ENCODE data around the gene SH3TC1.

The SH3TC1 gene
- long read RNA-seq, donor 1: 0 reads
- long read RNA-seq, donor 2, full-length matches to known transcripts: 1 of 1 reads
- long read RNA-seq, donor 2, partial matches to known transcripts: 0 of 1 reads
- long read RNA-seq, donor 2, other reads (novel, unspliced or antisense): 0 of 1 reads
- long read RNA-seq, donor 3: 0 reads
- long read RNA-seq, donor 4, partial matches to known transcripts: 0 of 3 reads
- long read RNA-seq, donor 4, other reads (novel, unspliced or antisense): 0 of 3 reads
- long read RNA-seq, donor 5, full-length matches to known transcripts: 1 of 1 reads
- long read RNA-seq, donor 5, partial matches to known transcripts: 0 of 1 reads
- long read RNA-seq, donor 5, other reads (novel, unspliced or antisense): 0 of 1 reads
- long read RNA-seq, donor 6, partial matches to known transcripts: 0 of 1 reads
- long read RNA-seq, donor 6, other reads (novel, unspliced or antisense): 0 of 1 reads
- long read RNA-seq, donor 7, full-length matches to known transcripts: 3 of 8 reads
- long read RNA-seq, donor 7, partial matches to known transcripts: 5 of 8 reads
- long read RNA-seq, donor 7, other reads (novel, unspliced or antisense): 0 of 8 reads
- long read RNA-seq, donor 8, partial matches to known transcripts: 0 of 1 reads
- long read RNA-seq, donor 8, other reads (novel, unspliced or antisense): 0 of 1 reads

DNA sequence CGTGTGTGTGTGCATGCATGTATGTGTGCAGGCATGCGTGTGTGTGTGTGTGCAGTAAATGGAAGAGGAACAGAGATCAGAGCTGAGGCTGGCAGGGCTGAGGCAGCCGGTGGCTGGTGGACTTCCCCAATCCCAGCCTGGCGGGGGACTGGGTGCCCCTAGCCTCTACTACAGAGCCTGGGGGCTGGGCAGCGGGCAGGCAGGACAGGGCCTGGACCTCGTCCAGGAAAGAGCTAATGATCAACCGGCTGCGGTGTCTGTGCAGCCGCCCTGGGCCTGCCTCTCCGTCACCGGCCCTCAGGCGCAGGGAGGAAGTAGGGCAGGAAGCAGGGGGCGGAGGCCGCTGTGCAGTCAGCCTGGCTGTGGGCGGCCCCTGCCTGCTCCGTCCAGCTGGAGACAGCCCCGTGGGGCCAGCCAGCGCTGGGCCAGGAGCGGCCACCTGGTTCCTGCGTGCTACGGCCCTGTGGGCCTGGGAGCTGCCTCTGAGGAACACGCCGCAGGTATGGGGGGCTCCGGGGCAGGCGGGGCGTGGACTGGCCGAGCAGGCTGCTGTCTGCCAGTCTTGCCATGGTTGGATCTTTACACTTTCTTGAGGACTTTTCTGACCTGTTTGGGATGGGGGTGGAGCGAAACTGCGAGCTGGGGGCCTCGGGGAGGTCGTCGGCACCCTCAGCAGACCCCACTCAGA, at the start of gene SH3TC1:
Gene SH3TC1, plus strand, starts transcription at position 385 of the 688 bp plus-strand sequence. CDS start 5,905 bp downstream, outside the sequence.
- peak; percentile 85 for DNase-seq

DNA sequence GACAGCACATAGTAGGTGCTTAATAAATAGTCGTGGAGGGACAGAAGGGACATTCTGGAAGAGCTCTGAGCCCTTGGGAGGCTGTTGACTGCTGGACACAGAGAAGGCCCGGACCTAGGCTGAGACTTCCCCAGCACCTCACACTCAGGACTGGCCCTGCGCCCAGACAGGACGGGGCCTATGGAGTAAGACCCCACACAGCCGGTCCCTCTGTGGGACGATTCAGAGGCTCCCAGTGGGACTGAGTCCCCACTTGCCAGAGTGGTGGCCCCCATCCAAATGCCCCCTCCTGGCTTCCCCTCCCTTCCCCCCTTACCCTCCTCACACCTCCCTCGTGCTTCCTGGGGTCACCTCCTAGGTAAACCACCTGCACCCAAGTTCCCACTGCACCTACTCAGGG, 49.4 kb upstream of the SH3TC1 start:
- DNase-seq: no peak

DNA sequence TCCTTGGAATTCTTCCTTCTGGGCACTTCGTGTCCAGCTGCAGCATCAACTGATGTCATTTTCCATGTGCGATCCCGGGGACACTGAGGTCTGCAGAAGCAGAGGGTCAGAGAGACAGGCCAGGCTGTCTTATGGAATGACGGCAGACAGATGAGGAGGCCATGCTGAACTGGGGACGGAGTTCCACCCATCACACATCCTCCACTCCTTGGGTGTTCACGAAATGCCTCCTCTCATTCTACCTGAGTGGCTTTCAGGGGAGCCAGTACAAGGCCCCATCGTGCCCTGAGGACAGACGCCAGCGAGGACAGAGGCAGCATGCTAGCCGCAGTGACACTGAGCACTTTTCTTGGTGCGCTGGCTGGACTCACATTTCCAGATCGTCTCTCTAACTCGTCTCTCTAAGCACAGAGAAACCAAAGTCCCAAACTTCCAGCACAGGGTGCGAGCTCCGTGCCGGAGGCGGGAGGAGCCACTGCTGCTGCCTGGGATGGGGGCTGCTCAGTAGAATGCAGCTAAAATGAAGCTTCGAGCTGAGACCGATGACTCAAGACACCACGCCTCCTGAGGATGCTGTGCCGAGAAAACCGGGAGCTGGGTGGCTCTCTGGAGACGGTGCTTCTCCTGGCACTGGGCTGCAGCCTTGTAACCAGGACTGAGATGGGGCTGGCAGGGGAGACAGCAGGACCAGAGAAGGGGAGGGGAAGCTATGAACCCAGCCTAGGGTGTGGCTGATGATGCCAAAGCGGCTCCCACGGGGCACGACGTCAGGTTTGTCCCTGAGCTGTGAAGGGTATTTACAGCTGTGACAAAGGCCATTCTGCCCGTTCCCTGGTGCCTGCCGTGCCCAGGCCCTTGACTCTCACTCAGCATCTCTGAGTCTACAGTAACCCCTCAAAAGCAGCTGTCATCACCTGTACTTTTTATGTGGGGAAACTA, 48.7 kb upstream of the SH3TC1 start:
- no peak for DNase-seq

DNA sequence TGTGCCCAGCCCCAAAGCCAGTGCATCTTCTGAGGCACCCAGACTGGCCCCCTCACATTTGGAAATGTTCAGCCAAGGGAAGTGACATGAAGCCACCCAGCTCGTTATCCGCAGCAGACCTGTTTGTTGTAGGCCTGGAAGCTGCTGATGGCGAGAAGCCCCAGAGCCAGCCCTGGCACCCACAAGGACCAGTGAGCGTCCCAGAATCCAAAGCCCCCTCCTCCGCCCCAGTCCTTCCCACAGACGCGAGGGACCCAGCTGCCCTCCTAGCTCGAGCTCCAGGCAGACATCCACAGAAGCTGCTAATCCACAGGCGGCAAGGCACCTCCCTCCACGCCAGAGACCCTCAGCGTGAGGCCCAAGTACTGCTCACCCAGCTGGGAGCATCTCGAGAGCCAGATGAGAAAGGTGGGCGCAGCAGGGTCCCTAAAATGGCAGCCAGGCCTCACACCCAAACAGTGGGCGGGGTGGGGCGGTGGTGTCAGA, 47.9 kb upstream of the SH3TC1 start:
- DNase-seq: no peak

DNA sequence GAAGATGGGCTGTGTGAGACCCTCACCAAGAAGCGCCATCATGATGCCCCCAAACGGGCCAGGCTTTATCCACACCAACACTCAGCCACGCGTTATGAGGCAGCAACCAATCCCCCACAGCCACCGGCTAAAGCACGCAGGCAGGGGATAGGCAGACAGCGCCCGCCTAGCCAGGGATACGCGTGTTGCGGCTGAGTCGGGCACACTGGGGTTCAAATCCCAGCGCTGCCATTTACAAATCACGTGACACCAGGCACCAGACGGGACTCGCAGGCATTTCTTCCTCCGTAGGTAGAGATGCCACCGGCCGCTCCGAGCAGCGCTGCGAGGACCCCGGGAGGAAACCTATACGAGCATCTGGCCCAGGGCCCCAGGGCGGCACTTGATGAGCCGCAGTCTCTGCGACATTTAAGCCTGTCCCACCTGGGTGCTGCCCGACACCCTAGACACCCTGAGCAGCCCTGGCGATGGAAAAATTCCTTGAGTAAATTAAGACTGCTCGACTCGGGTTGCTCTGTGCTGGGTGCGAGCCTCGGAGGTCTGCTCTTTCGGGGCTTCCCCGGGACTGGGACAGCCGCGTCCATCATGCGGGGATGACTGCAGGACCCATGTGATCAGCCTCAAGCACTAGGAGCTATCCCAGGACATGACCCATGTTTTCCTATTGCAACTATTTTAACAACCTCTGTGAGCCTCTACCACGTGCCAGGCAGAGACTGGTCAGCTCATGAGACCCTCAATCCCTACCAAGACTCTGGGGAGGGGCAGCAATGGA, 46.8 kb upstream of the SH3TC1 start:
- no peak for DNase-seq

DNA sequence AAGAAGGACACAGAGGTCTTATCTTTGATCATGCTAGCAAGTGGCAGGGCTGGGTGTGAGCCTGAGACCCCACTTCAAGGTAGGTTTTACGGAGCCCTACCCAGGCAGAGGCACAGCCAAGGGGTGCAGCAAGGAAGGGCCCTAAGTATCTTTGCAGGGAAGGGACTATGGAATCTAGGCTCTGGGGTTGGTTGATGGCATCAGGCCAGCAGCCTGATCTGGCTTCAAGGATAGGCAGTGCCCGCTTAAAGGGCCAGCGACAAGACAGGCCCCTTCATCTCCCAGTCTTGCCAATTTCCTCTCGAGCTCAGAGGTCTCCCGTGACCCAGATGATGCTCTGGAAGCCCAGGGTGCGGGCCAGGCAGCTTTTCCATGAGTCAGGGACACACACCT, 46.2 kb upstream of the SH3TC1 start:
- no peak for DNase-seq

DNA sequence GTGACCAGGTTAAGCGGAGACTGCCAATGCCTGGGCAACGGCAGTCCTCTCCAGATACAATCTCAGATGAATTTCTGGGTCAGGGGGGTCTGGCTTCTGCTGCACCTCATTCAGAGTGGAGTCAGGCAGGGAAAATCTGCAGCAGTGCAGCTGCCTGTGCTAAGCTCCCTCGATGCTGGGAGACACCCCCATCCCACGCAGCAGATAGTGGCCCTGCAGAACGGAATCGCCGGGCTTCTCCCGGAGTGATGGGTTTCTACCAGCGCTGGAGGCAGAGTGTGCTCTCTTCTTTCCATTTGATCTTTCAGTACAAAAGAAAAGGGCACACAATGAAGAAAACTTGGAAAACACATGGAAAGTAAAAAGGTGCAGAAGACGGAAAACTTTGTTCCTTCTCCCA, 45.6 kb upstream of the SH3TC1 start:
- no peak for DNase-seq

DNA sequence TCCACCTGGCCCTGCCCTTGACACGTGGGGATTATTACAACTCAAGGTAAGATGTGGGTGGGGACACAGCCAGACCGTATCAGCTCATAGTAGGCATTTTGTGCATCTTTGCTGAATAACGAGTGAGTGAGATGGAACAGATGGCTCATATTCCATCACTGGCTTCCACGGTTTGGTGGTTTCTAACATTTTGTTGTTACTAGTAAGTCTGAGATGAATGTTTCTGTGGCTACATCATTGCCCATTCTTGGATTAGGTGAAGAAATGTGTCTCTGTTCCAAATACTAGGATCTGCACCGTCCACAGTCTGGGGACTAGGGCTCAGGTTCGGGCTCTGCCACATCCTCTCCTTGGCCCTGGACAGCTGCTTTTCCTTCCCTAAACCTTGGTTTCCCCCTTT, 44.0 kb upstream of the SH3TC1 start:
- DNase-seq: no peak

DNA sequence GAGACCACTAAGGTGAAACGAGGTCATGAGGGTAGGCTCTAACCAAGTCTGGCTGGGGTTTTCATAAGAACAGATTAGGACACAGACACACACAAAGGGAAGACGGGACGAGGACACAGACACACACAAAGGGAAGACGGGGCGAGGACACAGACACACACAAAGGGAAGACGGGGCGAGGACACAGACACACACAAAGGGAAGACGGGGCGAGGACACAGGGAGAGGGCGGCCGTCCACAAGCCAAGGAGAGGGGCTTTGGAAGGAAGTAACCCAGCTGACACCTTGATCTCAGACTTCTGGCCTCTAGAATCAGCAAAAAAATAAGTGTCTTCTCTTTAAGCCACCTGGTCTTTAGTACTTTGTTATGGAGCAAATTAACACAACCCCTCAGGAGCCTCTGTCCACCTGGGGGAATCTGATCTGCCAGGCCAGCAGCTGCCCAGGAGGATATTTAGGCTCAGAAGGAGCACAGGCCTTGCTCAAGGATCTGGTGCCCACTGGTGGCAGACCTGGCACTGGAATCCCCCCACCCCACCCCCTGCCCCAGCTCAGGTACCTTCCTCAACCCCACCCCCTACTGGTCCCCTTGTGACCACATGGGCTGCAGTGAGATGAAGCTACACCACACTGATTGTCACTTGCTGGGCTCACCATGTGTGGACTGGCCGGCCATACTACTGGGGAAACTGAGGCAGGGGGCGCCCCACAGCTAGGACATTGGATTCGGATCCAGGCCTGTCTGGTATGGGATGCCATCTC, 43.2 kb upstream of the SH3TC1 start:
- no peak for DNase-seq

DNA sequence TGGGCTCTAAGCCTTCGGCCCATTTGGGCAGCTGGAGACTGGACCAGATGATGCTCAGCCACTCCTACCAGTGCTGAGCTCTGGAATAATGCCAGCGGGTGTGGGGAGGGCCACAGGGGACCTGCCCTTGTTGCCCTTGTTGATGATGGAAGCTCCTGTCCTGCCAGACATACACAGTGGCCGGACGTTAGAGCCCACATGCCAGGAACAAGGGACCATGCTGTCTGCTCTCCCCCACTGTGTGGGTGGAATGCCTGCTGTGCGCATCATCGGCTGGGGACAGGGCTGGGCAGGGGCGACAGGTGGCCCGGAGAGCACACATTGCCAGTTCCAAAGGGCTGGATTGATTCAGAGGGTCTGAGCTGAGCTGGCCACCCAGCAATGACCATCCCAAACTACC, 42.5 kb upstream of the SH3TC1 start:
- no peak for DNase-seq

DNA sequence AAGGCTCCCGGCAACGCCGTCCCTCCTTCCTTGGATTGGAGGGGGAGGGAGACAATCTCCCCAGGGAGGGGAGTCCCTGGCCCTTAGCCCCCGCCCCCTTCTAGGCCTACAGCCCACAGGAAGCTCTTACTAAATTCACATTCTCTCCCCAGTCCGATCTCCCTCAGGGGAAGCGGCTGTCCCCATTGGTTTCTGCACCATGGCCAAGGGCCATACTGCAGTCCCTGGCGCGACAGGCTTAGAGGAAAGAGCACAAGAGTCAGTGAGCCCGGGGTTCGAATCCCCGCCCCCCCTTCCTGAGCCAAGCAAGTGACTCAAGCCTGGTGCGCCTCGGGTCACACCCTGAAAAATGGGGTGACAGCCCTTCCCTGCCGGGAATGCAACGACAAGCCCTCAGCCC, 41.6 kb upstream of the SH3TC1 start:
- no peak for DNase-seq

DNA sequence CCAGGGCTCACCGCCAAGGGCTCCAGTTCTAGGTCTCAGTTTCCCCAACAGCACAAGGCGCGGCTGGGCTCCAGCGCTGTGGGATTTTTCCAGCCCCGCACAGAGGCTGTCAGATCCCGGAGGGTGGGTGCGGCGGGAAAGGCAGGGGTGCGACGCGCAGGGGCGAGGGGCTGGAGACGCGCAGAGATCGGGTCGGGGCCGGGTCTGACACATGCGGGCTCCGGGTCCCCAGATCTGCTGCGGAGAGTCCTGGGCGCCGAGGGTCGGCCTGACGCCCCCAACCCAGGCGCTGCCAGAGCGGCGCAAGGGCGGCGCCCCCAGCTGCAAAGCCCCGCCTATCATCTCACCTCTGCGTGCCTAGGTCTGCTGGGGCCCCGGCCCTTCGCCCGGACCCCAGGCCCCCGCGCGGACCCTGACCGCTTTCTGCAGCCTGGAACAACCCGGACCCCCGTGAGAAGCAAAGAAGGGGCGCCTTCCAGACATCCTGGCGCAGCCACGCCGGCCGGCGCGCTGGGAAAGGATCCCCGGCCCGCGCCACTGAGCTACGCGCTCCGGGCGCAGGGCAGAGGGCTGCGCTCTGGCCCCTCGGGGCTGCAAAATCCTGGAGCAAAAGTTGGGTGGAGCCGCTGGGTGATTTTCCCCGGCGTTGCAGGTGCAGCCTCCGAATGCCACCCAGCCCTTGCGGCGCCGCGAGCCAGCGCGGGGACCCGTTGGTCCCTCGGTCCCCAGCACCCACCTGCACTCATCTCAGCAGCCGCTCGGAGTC, 41.0 kb upstream of the SH3TC1 start:
- peak; percentile 77 for DNase-seq

DNA sequence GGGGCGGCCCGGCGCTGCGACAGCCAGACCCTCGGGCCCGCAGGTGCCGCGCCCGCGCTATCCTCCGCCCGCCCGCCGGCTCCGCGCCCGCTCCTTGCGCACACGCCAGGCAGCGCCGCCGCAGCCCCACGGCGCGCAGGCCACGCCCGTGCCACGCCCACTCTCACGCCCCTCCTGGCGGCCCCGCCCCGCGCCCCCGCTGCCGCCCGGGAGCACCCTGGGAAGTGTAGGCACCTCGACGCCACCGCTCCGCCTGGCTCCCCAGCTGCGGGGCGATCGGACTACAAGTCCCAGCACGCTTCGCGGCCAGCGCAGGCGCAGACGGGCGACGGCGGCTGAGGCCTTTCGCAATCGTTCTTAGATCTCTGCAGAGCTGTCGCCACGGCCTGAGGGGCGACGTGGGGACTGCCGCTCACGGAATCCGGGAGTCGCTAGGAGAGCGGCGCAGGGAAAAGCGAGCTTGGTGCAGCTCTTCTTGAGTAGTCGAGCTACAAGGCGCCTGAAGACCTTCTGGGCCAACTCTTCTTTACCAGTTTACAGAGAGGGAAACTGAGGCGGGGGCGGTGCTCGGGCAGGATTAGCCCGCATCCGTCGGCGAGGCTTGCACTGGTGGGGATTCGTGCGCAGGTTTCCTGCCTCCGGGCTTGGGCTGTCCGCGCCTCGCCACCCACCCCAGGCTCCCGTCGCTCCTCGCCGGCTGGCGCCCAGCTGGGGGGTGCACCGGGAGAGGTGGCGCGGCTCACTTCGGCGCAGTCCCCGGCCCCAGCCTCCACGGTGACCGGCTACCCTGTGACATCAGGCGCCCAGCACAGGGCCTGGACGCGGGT, 40.2 kb upstream of the SH3TC1 start, which contains the start of gene ABLIM2:
Gene ABLIM2, minus strand, starts transcription at position 104 of the 827 bp plus-strand sequence. CDS start 124 bp downstream, outside the sequence.
- peak; percentile 86 for DNase-seq

DNA sequence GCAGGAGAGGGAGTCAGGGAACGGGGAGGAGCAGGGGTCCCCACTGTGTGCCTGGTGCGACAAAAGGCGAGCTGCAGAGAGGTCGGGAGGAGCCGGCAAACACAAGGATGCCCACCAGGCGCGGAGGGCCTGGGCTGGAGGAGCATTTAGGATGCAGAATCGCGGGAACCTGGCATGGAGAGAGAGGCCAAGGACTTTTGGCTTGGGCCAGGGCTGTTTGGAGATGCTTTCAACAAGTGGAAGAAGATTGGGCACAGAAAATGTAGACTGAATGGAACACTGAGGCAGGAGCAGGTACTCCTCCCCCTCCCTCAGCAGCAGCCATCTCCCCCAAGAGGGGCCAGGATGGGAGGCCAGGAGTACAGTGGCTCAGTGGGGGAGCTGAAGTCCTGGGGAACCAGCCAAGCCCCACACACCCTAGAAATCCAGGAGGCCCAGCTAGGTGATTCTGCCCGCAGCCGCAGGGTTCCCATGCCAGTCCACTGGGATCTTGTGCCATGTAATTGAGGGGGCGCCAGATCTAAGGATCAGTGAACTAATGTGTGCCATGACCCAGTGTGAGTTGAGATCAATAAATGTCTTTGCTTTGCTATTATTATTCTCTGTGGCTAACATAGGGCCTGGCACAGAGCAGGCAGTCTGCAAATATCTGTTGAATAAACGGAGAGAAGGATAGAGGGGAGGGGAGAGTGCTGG, 39.4 kb upstream of the SH3TC1 start:
- no peak for DNase-seq

DNA sequence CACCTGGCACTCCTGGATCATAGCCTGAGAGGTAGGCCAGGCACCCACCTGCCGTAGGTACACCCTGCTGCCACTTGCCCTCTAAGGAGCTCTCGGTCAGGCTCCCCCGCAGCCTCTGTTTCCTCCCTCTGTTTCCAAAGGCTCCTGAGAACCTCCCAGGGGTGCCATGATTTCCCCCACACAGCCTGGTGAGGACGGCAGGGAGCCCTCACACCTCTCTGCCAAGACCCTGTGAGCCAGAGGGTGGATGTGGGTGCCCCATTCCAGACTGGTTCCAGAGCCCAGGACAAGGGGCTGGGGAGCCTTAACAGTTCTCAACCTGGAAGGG, 38.9 kb upstream of the SH3TC1 start:
- DNase-seq: no peak

DNA sequence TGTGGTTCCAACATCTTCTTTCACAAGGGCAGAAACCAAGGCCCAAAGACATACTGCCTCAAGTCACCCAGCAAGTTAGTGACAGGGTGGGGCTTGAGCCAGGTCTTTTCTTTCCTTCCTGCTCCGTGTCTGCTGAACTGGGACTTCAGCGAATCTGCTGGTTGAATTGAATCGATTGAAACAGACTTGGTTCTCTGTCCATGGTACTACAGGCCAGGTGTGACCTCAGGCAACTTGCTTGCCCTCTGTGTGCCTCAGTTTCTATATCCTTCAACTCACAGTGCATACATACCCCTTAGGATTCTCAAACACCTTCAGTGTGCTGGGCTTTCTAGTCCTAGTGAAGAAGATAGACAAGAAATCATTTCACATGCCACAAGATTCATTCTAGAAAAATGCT, 38.5 kb upstream of the SH3TC1 start:
- no peak for DNase-seq

DNA sequence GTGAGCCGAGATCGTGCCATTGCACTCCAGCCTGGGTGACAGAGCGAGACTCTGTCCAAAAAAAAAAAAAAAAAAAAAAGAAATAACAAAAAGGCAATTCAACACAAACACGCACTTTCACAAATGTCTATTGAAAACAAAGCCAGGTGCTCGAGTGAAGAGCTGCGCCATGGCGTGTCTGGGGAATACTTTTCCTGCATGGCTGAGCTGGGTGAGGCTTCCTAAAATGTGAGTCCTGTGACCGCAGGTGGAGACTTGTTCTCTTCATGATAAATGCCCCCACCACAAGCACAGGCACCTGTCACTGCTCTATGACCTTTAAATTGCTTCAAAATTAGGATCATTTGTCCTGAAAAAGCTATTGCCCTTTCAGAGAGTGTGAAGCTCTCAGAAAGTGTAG, 36.5 kb upstream of the SH3TC1 start:
- no peak for DNase-seq

DNA sequence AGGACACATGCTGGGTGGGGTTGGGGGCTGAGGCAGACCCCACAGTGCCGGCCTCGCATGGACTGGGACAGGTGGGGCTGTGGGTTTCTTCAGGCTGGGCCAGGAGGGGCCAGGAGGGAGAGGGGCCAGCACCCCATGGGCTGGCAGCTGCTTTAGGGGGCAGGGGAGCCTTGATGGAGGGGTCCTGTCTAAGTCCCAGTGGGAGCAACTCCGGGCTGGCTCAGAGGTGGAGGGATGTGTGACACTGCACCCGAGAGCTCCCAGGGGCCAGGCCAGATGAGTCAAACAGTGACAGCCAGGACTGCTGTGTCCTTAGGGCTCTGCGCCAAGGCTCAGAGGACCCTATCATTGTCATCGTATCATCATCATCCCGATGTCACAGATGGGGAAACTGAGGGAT, 36.1 kb upstream of the SH3TC1 start:
- no peak for DNase-seq

Data from right kidney (tissue), 9 donors.